NCI-H2196 treated with DMSO at 0.1 percent for 48 hours (cell line): ENCODE results near the gene KLF2.
A peak's percentile ranks its signal among the peaks of the same experiment; 100 is the strongest.
"Not testable (repeated sequence)": the region's sequence is repeated elsewhere in the genome, so short reads cannot be mapped to it uniquely, and the experiment has no call there.

ENCODE experiments used
- DNase-seq: peaks from one replicate; lab custom pipeline; 2025; ENCODE audit not compliant: unreplicated experiment; lab: John Stamatoyannopoulos, UW

The KLF2 gene

GRCh38 chr19:16324384-16325160, at the start of gene KLF2:
TSS of gene KLF2 (plus strand) at chr19:16324826. CDS start at chr19:16324924, 98 bp downstream.
- peak; percentile 29 for DNase-seq

GRCh38 chr19:16280306-16280705, 44.3 kb upstream of the KLF2 start:
- no peak for DNase-seq

GRCh38 chr19:16281743-16282142, 42.9 kb upstream of the KLF2 start:
- DNase-seq: no peak

GRCh38 chr19:16283210-16284061, 41.2 kb upstream of the KLF2 start:
- DNase-seq: no peak

GRCh38 chr19:16284505-16284904, 40.1 kb upstream of the KLF2 start:
- DNase-seq: no peak

- DNase-seq: not testable (repeated sequence)
Measured at GRCh38 chr19:16285079-16285478, 39.5 kb upstream of the KLF2 start.

- DNase-seq: no peak
Measured at GRCh38 chr19:16285769-16286498, 38.7 kb upstream of the KLF2 start.

GRCh38 chr19:16288544-16288943, 36.1 kb upstream of the KLF2 start:
- no peak for DNase-seq

GRCh38 chr19:16289594-16289993, 35.0 kb upstream of the KLF2 start:
- DNase-seq: no peak

- DNase-seq: no peak
Measured at GRCh38 chr19:16290692-16291091, 33.9 kb upstream of the KLF2 start.

GRCh38 chr19:16293118-16294091, 31.2 kb upstream of the KLF2 start:
- peak; percentile 7 for DNase-seq

- DNase-seq: no peak
Measured at GRCh38 chr19:16295057-16295456, 29.6 kb upstream of the KLF2 start.

- no peak for DNase-seq
Measured at GRCh38 chr19:16296713-16297112, 27.9 kb upstream of the KLF2 start.

GRCh38 chr19:16297575-16298178, 26.9 kb upstream of the KLF2 start:
- DNase-seq: no peak

- no peak for DNase-seq
Measured at GRCh38 chr19:16298334-16298733, 26.3 kb upstream of the KLF2 start.

GRCh38 chr19:16301999-16302694, 22.5 kb upstream of the KLF2 start:
- no peak for DNase-seq

GRCh38 chr19:16303755-16304154, 20.9 kb upstream of the KLF2 start:
- no peak for DNase-seq

- not testable (repeated sequence) for DNase-seq
Measured at GRCh38 chr19:16304511-16304910, 20.1 kb upstream of the KLF2 start.

GRCh38 chr19:16305060-16305459, 19.6 kb upstream of the KLF2 start:
- not testable (repeated sequence) for DNase-seq
